Neuronal stem cell (in vitro differentiated cells): Measurements from ENCODE around the gene POLR2J.
A peak's percentile ranks its signal among the peaks of the same experiment; 100 is the strongest.
"Not testable (repeated sequence)": the region's sequence is repeated elsewhere in the genome, so short reads cannot be mapped to it uniquely, and the experiment has no call there.

Experiments used
- DNase-seq: peaks from one replicate; pipeline ENCODE4 v3.0.0-alpha.2; 2013; ENCODE audit warnings: low spot score
- H2AFZ ChIP-seq: one replicate; pipeline ENCODE4 v1.6.1; 2013; ENCODE audit warnings: mild to moderate bottlenecking, low read length, inconsistent platforms
- H2AK5ac ChIP-seq: 2 replicates; pipeline ENCODE4 v1.6.1; 2013; ENCODE audit warnings: low read depth, mild to moderate bottlenecking, inconsistent platforms, low read length, moderate library complexity, mixed read lengths
- H2BK120ac ChIP-seq: 2 replicates; pipeline ENCODE4 v1.6.1; 2013; ENCODE audit warnings: low read depth, mild to moderate bottlenecking, inconsistent platforms, low read length, moderate library complexity, mixed read lengths
- H2BK12ac ChIP-seq: one replicate; pipeline ENCODE4 v1.6.1; 2013; ENCODE audit warnings: low read length, inconsistent platforms
- H2BK15ac ChIP-seq: 2 replicates; pipeline ENCODE4 v1.6.1; 2013; ENCODE audit warnings: mild to moderate bottlenecking, low read length, inconsistent platforms, mixed read lengths
- H2BK5ac ChIP-seq: one replicate; pipeline ENCODE4 v1.6.1; 2013; ENCODE audit warnings: inconsistent platforms, mild to moderate bottlenecking, low read length, moderate library complexity
- H3K14ac ChIP-seq: one replicate; pipeline ENCODE4 v1.6.1; 2013; ENCODE audit warnings: low read length, inconsistent platforms
- H3K18ac ChIP-seq: 2 replicates; pipeline ENCODE4 v1.6.1; 2013; ENCODE audit warnings: low read length, inconsistent platforms
- H3K23ac ChIP-seq: 2 replicates; pipeline ENCODE4 v1.6.1; 2013; ENCODE audit warnings: low read depth, mild to moderate bottlenecking, mixed read lengths, low read length, inconsistent platforms; ENCODE audit not compliant: poor library complexity
- H3K27ac ChIP-seq: replicated peaks from 3 replicates; pipeline ENCODE4 v1.5.1; 2013; ENCODE audit warnings: low read length, inconsistent platforms
- H3K27me3 ChIP-seq, 3 experiments: 2 replicates each; pipeline ENCODE4 v1.6.1; 2013; ENCODE audit warnings: low read length in 3 of 3, mild to moderate bottlenecking in 2 of 3, inconsistent platforms in 1 of 3, low read depth in 1 of 3, mixed read lengths in 1 of 3, moderate library complexity in 1 of 3; ENCODE audit not compliant: control insufficient read depth in 3 of 3, insufficient read depth in 3 of 3
- H3K36me3 ChIP-seq, 2 donors: replicated peaks in 1 of 2; 2 replicates each; pipeline ENCODE4 v1.6.1; 2013; ENCODE audit warnings: low read length in 2 of 2; ENCODE audit not compliant: control insufficient read depth in 2 of 2, insufficient read depth in 2 of 2
- H3K4ac ChIP-seq: 2 replicates; pipeline ENCODE4 v1.6.1; 2013; ENCODE audit warnings: inconsistent platforms, mild to moderate bottlenecking, low read length, moderate library complexity
- H3K4me1 ChIP-seq, 2 donors: 1 replicate in 1 of 2; 2 replicates in 1 of 2; pipeline ENCODE4 v1.6.1; 2013; ENCODE audit warnings: low read length in 2 of 2, low read depth in 1 of 2; ENCODE audit not compliant: control insufficient read depth in 2 of 2, insufficient read depth in 1 of 2
- H3K4me2 ChIP-seq: one replicate; pipeline ENCODE4 v1.6.1; 2013; ENCODE audit warnings: mild to moderate bottlenecking, low read length, inconsistent platforms; ENCODE audit not compliant: insufficient read depth, poor library complexity, severe bottlenecking
- H3K4me3 ChIP-seq, 2 donors: 2 replicates each; pipeline ENCODE4 v1.5.1; 2013; ENCODE audit warnings: low read length in 2 of 2, mild to moderate bottlenecking in 2 of 2, inconsistent platforms in 1 of 2, moderate library complexity in 1 of 2
- H3K79me1 ChIP-seq: one replicate; pipeline ENCODE4 v1.6.1; 2013; ENCODE audit warnings: low read depth, mild to moderate bottlenecking, inconsistent platforms, low read length, moderate library complexity
- H3K9ac ChIP-seq: one replicate; pipeline ENCODE4 v1.6.1; 2013; ENCODE audit warnings: mild to moderate bottlenecking, low read depth, low read length, inconsistent platforms; ENCODE audit not compliant: poor library complexity
- H3K9me3 ChIP-seq, 2 donors: replicated peaks in 1 of 2; 2 replicates each; pipeline versions ENCODE3 to v1.6.1; 2013; ENCODE audit warnings: low read length in 2 of 2, mild to moderate bottlenecking in 2 of 2, inconsistent platforms in 1 of 2, low read depth in 1 of 2, mixed read lengths in 1 of 2, moderate library complexity in 1 of 2; ENCODE audit not compliant: control insufficient read depth in 2 of 2, insufficient read depth in 1 of 2
- H4K8ac ChIP-seq: one replicate; pipeline ENCODE4 v1.6.1; 2013; ENCODE audit warnings: low read depth, mild to moderate bottlenecking, inconsistent platforms, low read length, moderate library complexity
- H4K91ac ChIP-seq: one replicate; pipeline ENCODE4 v1.6.1; 2013; ENCODE audit warnings: low read length, low read depth, mild to moderate bottlenecking, inconsistent platforms; ENCODE audit not compliant: poor library complexity
- WGBS, 2 donors: extraction: QIAGEN DNeasy Blood & Tissue Kit; methylation state at CpG; one replicate each; pipeline ENCODE4 v1.1.7; 2013; ENCODE audit warnings: missing lambda C conversion rate in 2 of 2, mixed read lengths in 1 of 2; ENCODE audit not compliant: insufficient read length in 2 of 2, insufficient replicate concordance in 1 of 2; ENCODE audit errors: extremely low coverage in 2 of 2; 5-methylcytosine and 5-hydroxymethylcytosine counted together

Gene POLR2J

GRCh38 chr7:102479982-102480637 lies 1.4 kb upstream of the POLR2J start:
- H4K91ac ChIP-seq, H2BK12ac ChIP-seq, H2AFZ ChIP-seq, H3K14ac ChIP-seq, H3K4me1 ChIP-seq, H3K23ac ChIP-seq, H3K4me3 ChIP-seq, H3K9ac ChIP-seq, H2BK5ac ChIP-seq, H3K4ac ChIP-seq, H3K27me3 ChIP-seq, H3K18ac ChIP-seq, H3K9me3 ChIP-seq, H3K36me3 ChIP-seq, DNase-seq, H4K8ac ChIP-seq, H2BK120ac ChIP-seq, H3K79me1 ChIP-seq, H2BK15ac ChIP-seq, H3K4me2 ChIP-seq, H3K27ac ChIP-seq, H2AK5ac ChIP-seq: not testable (repeated sequence)
- no CpG with 5 or more reads among the region's 11 CpGs for WGBS, 2 donors

GRCh38 chr7:102479209-102479584 lies 475 bp upstream of the POLR2J start:
- H4K91ac ChIP-seq, H2BK15ac ChIP-seq, H3K14ac ChIP-seq, H3K4me2 ChIP-seq, H4K8ac ChIP-seq, H2BK12ac ChIP-seq, H2BK120ac ChIP-seq, H3K27me3 ChIP-seq, H3K27ac ChIP-seq, H3K79me1 ChIP-seq, H3K23ac ChIP-seq, H3K18ac ChIP-seq, H3K9ac ChIP-seq, H2BK5ac ChIP-seq, H3K4ac ChIP-seq, H2AK5ac ChIP-seq, H3K4me1 ChIP-seq, DNase-seq, H3K36me3 ChIP-seq, H3K9me3 ChIP-seq: not testable (repeated sequence)
- Histone ChIP-seq H2AFZ (peak overlapping the region; percentile 49), H3K4me3 (peak overlapping the region in 1 of 2 donors; percentile 37)
- no CpG with 5 or more reads among the region's 10 CpGs for WGBS, 2 donors

GRCh38 chr7:102474736-102475435 lies 3.8 kb downstream of the POLR2J start:
- H3K27ac ChIP-seq, H3K18ac ChIP-seq, H3K4ac ChIP-seq, H2BK15ac ChIP-seq, H3K27me3 ChIP-seq, H3K9ac ChIP-seq, H3K4me1 ChIP-seq, H2AK5ac ChIP-seq, H3K79me1 ChIP-seq, H2AFZ ChIP-seq, H4K91ac ChIP-seq, H3K9me3 ChIP-seq, H2BK120ac ChIP-seq, H2BK12ac ChIP-seq, H2BK5ac ChIP-seq, H3K4me2 ChIP-seq, H3K4me3 ChIP-seq, DNase-seq, H3K14ac ChIP-seq, H4K8ac ChIP-seq, H3K23ac ChIP-seq: not testable (repeated sequence)
- H3K36me3 ChIP-seq: peaks cover 12 to 32% of the 10 kb centered on the region in 2 donors
- WGBS, 2 donors: no CpG with 5 or more reads among the region's 19 CpGs

- H3K27ac ChIP-seq, H3K4me2 ChIP-seq, H2AK5ac ChIP-seq, H2BK15ac ChIP-seq, H3K4me1 ChIP-seq, H3K9me3 ChIP-seq, H3K18ac ChIP-seq, H3K9ac ChIP-seq, H2BK12ac ChIP-seq, H3K23ac ChIP-seq, H4K8ac ChIP-seq, H2BK120ac ChIP-seq, H3K4ac ChIP-seq, H3K27me3 ChIP-seq, H4K91ac ChIP-seq, H3K79me1 ChIP-seq, H3K14ac ChIP-seq, H3K4me3 ChIP-seq, DNase-seq, H2BK5ac ChIP-seq, H2AFZ ChIP-seq: not testable (repeated sequence)
- H3K36me3 ChIP-seq: peaks cover 16 to 39% of the 10 kb centered on the region in 2 donors
- no CpG with 5 or more reads among the region's 14 CpGs for WGBS, 2 donors
Measured at GRCh38 chr7:102474116-102474515, 4.6 kb downstream of the POLR2J start.
